Colonic mucosa (tissue), 4 donors: Measurements from ENCODE around the gene HCCS. TPM values are rescaled to one million over a fixed set of nuclear protein-coding genes. Genes with fewer than 3 reads are reported as not detected.

Experiments used
- DNase-seq: peaks from one replicate; pipeline ENCODE4 v3.0.0-alpha.2; 2020
- H3K27ac ChIP-seq: fragments of 200-600 bp; one replicate; pipeline ENCODE4 v1.8.0; 2021
- H3K27me3 ChIP-seq: fragments of 200-600 bp; one replicate; pipeline ENCODE4 v1.8.0; 2021
- H3K36me3 ChIP-seq: fragments of 200-600 bp; one replicate; pipeline ENCODE4 v1.8.0; 2021
- H3K4me1 ChIP-seq: fragments of 200-600 bp; one replicate; pipeline ENCODE4 v1.8.0; 2021; ENCODE audit warnings: mild to moderate bottlenecking
- H3K4me3 ChIP-seq: fragments of 200-600 bp; one replicate; pipeline ENCODE4 v1.8.0; 2021
- H3K9ac ChIP-seq, 2 donors: one replicate each; pipeline ENCODE4 v1.7.0; 2013; ENCODE audit warnings: control low read depth in 2 of 2, low read depth in 2 of 2, low read length in 2 of 2
- H3K9me3 ChIP-seq: fragments of 200-600 bp; one replicate; pipeline ENCODE4 v1.8.0; 2021
- intact Hi-C: fragments of 100-400 bp; cut with DNase I; formaldehyde crosslinking; loops from one replicate; pipeline ENCODE4 v1.14.1; 2022
- total RNA-seq, 2 donors: library from RNA; stranded (reverse); fragmentation: NEBNext Ultra II Directional in 1 of 2; extraction: Animal tissue kit (Norgen Biotek cat#: 25700) in 1 of 2; gene quantifications; one replicate each; pipeline ENCODE4 v1.2.1, GENCODE V29; 2021
- TF ChIP-seq, protein P1 (sequence below): fragments of 200-600 bp; IDR thresholded peaks from one replicate; pipeline ENCODE4 v1.8.0; 2022; ENCODE audit warnings: antibody characterized with exemption, mild to moderate bottlenecking
- donor health status: healthy.
- donor health status: DM: no; HTN: no; CAD: no.
- donor health status: DM: no; HTN: no; CAD: no.

The HCCS gene
- total RNA-seq, 2 donors from 2014 or later, result 35.7 to 43.7 TPM

GRCh38 chrX:11099465-11099864, 11.7 kb upstream of the HCCS start:
- Histone ChIP-seq H3K27ac (no peak overlapping the region), H3K4me1 (no peaks in the 10 kb centered on the region), H3K4me3 (no peak overlapping the region), H3K9ac (no peak overlapping the region), H3K36me3 (no peaks in the 10 kb centered on the region), H3K27me3 (no peaks in the 10 kb centered on the region), H3K9me3 (no peaks in the 10 kb centered on the region)
- TF ChIP-seq, protein P1, sequence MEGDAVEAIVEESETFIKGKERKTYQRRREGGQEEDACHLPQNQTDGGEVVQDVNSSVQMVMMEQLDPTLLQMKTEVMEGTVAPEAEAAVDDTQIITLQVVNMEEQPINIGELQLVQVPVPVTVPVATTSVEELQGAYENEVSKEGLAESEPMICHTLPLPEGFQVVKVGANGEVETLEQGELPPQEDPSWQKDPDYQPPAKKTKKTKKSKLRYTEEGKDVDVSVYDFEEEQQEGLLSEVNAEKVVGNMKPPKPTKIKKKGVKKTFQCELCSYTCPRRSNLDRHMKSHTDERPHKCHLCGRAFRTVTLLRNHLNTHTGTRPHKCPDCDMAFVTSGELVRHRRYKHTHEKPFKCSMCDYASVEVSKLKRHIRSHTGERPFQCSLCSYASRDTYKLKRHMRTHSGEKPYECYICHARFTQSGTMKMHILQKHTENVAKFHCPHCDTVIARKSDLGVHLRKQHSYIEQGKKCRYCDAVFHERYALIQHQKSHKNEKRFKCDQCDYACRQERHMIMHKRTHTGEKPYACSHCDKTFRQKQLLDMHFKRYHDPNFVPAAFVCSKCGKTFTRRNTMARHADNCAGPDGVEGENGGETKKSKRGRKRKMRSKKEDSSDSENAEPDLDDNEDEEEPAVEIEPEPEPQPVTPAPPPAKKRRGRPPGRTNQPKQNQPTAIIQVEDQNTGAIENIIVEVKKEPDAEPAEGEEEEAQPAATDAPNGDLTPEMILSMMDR, result no peak
- intact Hi-C loops, result no loop called here
- no peak for DNase-seq

DNA sequence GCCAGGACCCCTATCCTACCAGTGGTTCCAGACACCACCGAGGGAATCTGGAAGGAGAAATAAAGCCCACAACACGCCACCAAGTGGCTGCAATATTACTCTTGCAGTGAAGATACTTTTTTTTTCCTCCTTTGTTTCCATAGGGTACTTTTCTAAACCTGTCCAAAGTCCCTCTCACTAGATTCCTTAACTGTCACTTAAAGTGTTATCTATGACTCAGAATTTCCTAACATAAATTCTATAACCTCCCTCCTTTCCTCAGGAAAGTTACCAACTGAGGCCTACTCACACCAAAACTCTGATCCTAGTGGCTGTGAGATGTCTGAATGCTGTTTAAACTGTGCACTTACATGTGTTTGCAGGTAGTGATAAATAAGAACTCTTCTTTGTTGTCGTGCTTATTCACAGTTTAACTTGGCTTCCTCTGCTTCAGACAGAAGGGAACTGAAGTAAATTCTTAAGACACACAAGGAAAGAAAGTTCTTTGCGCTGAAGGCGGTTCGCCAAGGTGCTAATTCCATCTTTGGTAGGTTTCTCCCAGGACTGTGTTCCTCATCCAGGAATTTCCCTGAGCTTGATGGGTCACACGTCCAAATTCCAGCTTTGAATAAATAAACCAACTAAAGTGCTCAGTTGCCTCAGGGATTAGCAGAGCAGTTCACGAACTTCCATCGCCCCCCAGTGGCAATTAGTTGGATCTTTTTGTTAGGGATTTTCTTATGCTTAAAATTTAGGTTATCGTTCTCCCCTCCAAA, 10.7 kb upstream of the HCCS start:
- Histone ChIP-seq H3K9ac (no peak overlapping the region), H3K4me1 (no peaks in the 10 kb centered on the region), H3K9me3 (no peaks in the 10 kb centered on the region), H3K36me3 (no peaks in the 10 kb centered on the region), H3K27me3 (no peaks in the 10 kb centered on the region), H3K4me3 (no peak overlapping the region), H3K27ac (peak overlapping the region; percentile 40)
- TF ChIP-seq, protein P1, result peak; percentile 43
- peak; percentile 54 for DNase-seq
- intact Hi-C loops, result loop anchor here (10.0 kb wide), 1 partner anchor 466 kb away; no protein-coding TSS in a partner anchor

DNA sequence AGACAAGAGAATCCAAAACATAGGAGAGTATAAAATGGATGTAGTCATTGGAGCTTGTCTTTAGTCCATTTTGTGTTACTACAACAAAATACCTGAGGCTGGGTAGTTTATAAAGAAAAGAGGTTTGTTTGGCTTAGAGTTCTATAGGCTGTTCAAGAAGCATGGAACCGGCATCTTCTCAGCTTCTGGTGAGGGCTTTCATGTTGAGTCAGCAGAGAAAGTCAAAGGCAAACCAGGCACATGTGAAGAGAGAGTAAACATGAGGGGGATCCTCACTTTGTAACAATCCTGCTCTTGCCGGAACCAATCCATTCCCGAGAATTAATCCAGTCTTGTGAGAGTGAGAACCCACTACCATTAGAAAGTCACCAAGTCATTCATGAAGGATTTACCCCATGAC, 8.1 kb upstream of the HCCS start:
- intact Hi-C loops, result loop anchor here (10.0 kb wide), 1 partner anchor 468 kb away; no protein-coding TSS in a partner anchor
- no peak overlapping the region for H3K9ac ChIP-seq
- H3K27ac ChIP-seq, result no peak overlapping the region
- no peaks in the 10 kb centered on the region for H3K4me1 ChIP-seq
- TF ChIP-seq, protein P1, result no peak
- no peaks in the 10 kb centered on the region for H3K9me3 ChIP-seq
- no peaks in the 10 kb centered on the region for H3K27me3 ChIP-seq
- no peak for DNase-seq
- no peak overlapping the region for H3K4me3 ChIP-seq
- H3K36me3 ChIP-seq, result no peaks in the 10 kb centered on the region

DNA sequence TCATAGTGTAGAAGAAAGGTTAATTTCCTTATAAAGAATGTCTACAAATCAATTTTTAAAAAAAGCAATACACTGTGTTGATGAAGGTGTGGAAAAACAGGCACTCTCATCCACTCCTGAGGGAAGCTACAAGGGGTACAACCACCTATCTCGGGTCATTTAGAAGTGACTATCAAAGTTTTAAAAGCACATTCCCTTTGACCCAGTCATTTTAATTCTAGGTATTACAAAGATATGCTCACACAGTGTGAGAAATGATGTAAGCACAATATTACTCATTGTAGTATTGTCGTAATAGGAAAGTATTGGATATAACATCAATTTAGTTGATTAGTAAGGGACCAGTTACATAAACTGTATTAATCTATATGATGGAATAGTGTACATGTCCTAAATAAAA, 7.4 kb upstream of the HCCS start:
- Histone ChIP-seq H3K27ac (no peak overlapping the region), H3K9ac (no peak overlapping the region), H3K9me3 (no peaks in the 10 kb centered on the region), H3K4me1 (no peaks in the 10 kb centered on the region), H3K36me3 (no peaks in the 10 kb centered on the region), H3K27me3 (no peaks in the 10 kb centered on the region), H3K4me3 (no peak overlapping the region)
- no peak for DNase-seq
- intact Hi-C loops, result loop anchor here (10.0 kb wide), 1 partner anchor 469 kb away; no protein-coding TSS in a partner anchor
- TF ChIP-seq, protein P1, result no peak

GRCh38 chrX:11105080-11105479, 6.1 kb upstream of the HCCS start:
- intact Hi-C loops, result loop anchor here (10.0 kb wide), 1 partner anchor 470 kb away; no protein-coding TSS in a partner anchor
- no peaks in the 10 kb centered on the region for H3K36me3 ChIP-seq
- H3K9me3 ChIP-seq, result no peaks in the 10 kb centered on the region
- H3K4me3 ChIP-seq, result no peak overlapping the region
- no peak for DNase-seq
- H3K4me1 ChIP-seq, result no peaks in the 10 kb centered on the region
- H3K27ac ChIP-seq, result no peak overlapping the region
- TF ChIP-seq, protein P1, result no peak
- H3K27me3 ChIP-seq, result no peaks in the 10 kb centered on the region
- no peak overlapping the region for H3K9ac ChIP-seq
